GM18858 (cell line): ENCODE data around the gene SPRING1.

Experiments
- ATAC-seq: cut with Tn5 transposase; IDR thresholded peaks from one replicate; pipeline ENCODE4 v1.9.1; 2021; ENCODE audit not compliant: unreplicated experiment

Gene SPRING1

DNA sequence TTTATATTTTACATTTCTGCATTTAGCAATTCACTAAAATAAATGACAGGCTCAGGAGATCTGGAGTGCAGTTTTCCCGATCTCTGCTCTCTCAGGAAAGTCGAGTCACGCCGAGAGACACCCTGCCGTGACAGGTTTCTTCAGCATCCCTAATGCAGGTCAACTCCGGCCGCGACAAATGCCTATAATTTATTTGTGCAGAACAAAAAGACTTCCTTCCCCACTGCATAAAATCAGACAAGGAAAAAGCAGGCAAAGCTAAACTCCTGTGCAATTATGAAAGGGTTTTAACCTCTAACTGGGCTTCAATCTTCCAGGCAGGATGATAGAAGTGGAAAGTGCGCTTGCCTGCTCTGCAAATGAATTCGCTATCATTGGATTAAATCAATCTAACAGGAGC lies 28.1 kb downstream of the SPRING1 start:
- ATAC-seq = no peak

DNA sequence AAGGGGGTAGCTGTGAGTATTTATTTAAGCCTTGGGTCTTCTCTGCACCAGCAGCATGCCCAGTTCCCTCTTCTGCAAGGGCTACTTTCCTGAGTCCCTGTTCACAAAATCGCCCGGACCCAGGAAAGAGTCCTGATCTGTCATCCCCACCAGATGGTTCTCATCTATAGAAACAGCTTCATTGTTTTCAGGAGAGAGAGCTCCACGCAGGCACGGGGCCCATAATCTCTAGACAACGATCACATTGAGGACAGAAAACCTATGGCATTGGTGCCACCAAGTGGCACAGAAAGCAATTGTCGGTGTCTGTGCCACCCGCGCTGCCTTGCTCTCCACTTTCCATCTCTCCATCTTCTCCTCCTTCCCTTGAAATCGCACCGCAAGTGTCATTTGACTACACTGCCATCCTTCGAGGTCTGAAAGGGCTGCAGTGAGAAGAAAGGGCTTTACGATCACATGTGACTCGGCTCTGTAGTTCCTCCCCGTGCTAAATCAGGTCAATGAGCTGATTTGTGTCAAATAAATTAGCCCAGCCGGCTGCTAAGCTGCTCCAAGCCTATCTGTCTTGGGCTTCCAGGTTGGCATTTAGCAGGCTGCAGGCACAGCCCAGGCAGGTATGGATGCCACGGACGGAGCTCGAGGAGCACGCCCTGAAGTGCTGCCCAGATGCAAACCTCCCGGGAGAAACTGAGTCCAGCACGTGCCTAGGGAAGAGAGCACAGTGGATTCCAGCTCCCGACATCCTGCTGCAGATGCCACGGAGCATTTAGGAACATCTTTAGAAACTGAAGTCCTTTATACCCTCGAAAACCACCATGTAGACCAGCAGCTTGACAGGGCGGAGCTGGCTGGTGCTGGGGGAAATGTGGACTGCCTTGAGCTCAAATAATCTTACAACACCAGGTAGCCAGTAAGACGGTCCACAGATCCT lies 28.8 kb downstream of the SPRING1 start:
- no peak for ATAC-seq

DNA sequence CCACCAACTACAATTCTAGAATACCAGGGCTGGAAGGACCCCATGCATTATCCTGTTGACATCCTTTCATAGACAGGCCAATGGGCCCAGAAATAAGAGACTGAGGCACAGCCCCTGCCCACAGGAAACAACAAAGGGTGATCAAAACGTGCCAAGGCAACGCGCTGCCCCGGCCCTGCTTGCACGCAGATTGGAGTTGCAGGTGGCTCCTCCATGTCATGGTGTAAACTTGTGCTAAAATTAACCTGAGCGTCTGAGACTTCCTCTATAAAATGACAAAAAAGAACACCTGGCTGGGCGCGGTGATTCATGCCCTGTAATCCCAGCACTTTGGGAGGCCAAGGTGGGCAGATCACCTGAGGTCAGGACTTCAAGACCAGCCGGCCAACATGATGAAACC lies 30.1 kb downstream of the SPRING1 start:
- no peak for ATAC-seq

DNA sequence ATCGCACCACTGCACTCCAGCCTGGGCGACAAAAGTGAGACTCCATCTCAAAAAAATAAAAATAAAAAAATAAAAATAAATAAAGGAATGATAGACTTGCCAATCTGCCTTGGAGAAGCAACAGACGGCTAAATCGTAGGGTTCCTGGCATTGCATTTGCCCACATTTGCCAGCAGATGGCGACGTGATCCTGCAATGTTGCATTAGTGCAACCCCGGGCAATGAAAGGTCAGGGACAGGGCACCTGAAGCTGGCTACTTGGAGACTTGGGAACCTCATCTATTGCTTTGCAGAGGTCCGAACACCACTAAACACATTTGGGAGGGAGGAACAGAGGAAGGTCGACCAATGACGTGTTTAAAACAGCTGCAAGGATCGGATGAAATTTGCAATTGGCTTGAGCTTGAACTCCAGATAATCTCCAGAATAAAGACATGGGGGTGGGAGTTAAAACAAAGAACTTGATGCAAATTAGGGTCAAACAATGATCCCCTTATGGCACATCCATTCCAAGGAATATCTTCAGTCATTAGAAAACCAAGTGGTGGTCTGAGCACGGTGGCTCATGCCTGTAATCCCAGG lies 34.6 kb downstream of the SPRING1 start:
- ATAC-seq = no peak

DNA sequence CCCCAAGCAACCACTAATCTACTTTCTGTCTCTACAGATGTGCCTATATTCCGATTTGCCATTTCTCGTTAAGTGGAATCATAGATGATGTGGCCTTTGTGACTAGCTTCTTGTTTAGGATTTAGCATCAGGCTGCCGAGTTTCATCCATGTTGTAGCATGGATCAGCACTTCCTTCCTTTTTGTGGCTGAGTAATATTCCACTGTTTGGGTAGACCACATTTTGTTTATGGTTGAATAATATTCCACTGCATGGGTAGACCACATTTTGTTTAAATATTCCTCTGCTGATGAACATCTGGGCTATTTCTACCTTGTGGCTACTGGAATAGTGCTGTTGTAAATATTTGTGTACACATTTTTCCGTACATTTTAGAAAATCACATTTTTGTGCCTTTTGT lies 36.4 kb downstream of the SPRING1 start:
- ATAC-seq = no peak

DNA sequence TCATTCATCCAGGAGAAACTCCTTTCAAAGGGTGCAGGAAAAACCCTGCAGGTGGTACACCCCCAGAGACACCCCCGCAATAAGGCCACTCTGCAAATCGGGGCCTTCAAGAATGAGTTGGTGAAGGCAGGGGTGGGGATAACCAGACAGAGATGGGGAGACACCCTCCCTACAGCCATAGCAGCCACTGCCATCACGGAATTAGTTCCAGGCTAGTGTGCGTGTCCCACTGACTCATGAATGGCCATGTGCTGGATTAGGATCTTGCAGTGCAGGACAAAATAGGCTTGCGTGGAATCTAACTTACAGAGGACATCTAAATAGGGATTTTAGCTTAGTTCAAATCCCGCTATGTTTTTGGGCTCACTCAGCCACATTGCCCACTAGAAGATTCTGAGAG lies 37.8 kb downstream of the SPRING1 start:
- ATAC-seq = no peak

DNA sequence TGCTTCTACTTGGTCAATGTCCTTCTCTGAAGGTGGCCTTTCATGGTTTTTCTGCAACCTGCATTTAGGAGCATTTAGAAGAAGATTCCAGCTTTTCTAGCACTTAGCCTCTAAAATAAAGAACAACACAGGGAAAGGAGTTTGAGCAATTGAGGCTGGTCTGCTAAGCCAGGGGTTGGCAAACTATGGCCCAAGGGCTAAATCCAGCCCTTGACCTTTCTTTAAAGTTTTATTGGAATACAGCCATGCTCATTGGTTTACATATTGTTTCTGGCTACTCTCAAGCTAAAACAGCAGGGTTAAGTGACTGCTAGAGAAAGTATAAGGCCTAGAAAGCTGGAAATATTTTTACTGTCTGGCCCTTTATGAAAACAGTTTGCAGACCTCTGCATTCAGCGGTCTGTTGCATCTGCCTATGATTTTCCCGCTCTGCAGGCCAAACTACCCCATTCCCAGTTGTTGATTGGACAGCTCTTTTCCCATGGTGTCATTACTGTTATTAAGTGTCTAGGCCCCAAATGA lies 39.3 kb downstream of the SPRING1 start:
- no peak for ATAC-seq

DNA sequence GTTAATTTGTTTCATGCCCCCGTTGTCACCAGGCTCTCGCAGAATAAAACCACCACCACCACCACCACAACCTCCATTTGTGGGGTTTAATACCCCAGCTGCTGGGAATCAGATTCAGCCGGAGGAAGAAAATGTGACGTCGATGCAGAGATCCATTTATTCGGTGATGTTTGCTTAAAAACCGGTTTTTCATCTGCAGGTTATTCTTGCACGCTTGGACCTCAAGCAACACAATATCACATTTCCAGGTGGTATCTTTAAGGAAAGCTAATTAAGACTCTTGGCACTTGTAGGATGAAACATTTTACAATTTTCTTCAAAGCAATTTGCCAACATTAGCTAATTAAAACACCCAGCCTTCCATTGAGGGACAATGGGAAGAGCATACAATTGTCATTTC lies 39.8 kb downstream of the SPRING1 start:
- no peak for ATAC-seq

DNA sequence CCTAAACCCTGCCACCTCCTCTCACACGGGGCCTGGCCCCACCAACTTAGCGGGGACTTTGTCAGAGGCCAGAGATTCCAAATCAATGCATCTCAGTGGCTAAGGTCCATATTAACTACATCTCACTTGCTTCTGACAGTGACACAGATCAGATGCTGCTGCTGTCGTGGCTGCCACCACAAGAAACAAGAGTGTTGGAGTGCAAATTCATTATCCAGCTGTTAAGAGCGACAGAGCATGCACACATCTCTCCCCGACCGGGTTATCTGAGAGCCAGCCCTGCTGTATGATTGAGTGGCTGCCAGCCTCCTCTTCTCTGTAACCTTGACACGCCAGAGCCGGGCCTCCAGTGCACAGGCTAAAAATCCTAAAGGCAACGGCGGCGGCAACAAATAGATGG lies 40.2 kb downstream of the SPRING1 start:
- ATAC-seq = no peak

DNA sequence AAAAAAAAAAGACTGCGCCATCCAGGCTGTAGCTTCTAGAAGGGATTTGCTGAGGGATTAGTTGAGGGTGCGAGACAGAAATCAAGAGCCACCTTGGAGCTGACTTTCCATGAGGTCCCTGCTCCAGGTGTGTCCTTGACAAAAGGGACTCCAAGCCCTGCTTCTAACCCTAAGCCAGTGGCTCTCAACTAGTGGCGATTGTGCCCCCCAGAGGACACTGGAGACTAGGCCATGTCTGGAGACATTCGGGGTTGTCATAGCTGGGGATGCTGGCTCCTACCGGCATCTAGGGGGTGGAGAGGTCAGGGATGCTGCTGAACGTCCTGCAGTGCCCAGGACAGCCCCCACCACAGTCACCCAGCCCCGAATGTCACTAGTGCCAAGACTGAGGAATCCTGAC lies 40.6 kb downstream of the SPRING1 start:
- ATAC-seq = no peak

DNA sequence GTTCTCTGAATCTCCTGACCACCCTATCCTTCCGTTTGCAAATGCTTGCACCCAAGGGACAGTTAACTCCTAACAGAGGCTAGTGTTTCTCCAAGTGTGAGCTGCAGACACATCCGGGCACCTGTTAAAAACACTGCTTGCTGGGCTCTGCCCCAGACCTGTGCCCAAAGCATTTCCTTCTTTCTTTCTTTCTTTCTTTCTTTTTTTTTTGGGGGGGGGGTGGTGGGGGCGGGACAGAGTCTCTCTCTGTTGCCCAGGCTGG lies 42.5 kb downstream of the SPRING1 start:
- no peak for ATAC-seq

DNA sequence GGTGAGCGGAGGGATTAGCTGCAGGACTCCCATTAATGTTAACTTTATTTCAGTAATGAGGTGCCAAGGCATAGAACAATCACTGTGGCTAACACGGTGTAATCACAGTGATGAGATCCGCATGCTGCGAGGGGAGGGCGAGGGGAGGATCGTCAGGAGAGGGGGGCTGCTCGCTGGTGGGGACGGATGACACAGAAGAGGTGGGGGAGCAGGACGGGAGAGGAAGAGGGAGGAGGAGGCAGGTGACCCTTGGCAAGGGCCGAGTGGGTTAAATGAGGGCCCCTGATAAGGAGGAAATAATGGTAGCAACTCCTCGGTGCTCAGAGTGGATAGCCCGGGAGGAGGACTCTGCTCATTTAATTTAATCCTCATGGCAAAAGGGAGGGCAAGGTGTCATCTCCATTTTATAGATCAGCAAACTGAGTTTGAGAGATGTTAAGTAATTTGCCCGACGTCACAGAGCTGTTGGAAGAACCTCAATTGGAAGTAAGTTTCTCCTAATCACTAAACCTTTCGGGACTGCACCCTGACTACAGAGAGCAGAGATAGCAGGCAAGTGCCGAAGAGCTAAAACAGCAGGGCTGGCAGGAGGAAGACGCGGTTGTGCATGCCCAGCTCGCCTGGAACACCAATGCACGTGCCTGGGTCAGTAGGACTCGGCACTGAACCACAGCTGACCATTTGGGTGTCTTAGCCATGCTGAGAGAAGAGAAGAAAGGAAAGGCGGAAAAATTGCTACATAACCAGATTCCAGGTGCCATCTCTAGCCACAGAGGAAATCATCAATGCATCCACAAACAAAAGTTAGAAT lies 43.0 kb downstream of the SPRING1 start:
- no peak for ATAC-seq

DNA sequence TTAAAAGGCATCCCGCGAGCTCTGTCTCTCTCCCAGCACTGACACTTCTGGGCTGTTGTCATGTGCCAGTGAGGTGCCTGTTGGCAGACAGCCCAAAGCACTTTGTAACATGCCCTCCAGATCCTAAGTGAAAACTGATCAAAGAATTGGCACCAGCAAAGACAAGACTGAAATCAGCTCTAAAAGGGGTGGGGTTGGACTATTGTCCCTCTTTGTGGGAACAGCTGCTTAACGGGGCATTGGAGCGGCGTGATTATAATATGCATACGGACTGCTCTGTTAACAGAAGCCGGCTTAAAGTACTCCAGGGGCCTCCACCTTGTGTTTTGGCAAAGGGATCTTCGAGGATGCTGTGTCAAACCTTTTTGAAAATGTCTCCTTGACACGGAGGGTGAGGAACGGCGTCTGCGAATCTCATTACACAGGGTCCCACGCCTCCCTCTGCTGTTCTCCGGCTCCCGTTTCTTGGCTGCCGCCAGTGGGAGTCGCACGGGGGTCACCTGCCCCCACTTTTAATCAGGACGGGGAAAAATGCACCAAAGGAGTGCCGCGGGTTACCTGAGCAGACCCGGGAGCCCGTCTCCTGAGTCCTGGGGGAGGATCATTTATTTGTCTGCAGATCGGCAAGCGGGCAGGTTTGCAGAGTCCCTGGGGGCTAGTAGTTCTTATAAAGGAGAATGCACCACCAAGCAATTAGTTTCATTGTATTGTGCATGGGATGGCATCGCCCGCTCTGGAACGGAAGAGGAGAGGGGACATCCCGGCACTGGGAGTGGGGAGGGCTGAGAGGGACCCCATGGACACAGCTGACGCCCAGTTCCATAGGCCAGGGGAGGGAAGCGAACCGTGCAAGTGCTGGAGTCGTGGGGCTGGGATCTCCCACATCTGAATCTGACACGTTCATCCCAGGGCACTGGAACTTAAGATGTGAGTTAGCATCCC lies 44.3 kb downstream of the SPRING1 start:
- ATAC-seq = no peak

DNA sequence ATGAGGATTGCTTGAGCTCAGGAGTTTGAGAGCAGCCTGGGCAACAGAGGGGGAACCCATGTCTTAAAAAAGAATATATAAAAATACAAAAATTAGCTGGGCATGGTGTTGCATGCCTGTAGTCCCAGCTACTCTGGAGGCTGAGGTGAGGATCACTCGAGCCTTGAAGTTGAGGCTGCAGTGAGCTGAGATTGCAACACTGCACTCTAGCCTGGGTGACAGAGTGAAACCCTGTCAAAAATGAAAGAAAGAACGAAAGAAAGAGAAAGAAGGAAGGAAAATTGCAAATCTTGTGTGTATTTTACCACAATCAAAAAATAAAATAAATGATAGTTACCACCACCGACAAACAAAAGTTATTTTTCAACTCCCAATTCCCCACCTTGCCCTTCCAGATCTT lies 45.3 kb downstream of the SPRING1 start:
- ATAC-seq = no peak

DNA sequence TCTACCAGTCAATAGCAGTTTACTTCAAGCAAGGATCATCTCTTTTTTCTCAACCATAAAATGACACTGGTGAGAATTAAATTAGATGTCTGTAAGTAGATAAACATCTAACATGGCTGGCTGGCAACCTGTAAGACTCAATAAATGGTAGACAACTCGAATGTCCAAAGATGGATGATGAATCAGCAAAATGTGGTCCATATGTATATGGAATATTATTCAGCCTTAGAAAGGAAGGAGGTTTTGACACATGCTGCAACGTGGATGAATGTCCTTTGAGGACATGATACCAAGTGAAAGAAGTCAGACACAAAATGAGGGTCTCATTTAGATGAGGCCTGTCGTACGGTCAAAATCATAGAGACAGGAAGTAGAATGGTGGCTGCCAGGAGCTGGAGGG lies 46.2 kb downstream of the SPRING1 start:
- ATAC-seq = no peak

DNA sequence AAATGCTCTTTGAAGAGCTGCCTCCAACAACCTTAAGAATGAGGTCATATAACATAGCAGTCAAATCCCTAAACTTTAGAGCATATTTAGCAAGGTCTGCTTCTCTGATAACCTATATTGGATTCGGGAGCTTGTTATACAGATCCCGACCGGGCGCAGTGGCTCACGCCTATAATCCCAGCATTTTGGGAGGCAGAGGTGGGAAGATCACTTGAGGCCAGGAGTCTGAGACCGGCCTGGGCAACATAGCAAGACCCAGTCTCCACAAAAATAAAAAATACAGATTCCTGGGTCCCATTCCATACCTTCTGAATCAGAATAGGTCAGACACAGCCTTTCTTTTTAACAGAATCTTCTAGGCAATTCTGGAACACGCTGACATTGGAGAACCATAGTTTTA lies 46.7 kb downstream of the SPRING1 start:
- ATAC-seq = no peak

DNA sequence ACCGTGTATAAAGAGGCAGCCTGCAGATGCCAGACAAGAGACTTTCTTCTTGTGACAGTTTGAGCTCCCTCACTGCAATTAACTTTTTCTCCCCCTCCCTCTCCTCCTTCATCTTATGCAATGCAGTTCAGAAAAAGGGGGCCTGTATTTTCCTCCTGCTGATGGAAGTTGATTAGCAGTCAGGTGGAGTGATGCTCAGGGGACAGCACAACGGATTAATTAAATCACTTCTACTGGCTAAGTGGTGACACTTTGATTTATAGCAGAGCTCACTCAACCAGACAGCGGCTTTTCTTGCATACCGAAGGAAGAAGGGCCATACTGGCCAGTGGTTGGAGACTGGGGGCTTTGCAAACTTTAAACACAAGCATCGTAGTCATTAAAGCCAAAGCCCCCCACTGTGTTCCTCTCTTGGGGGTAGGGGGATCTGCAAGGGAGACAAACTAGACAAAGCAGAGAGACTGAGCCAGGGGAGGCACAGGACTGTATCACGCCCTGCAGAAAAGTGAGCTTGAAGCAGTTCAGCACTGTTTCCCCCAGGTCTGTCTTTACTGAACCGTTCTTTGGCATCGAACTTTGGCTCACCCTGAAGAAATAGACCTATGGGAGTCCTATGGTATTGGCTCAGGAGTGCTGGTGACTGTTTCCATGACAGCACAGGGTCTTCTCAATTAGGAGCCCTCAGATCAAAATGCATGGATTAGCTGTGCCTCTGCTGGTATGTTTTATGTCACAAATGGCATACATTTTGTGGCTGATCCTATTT lies 47.7 kb downstream of the SPRING1 start:
- no peak for ATAC-seq

DNA sequence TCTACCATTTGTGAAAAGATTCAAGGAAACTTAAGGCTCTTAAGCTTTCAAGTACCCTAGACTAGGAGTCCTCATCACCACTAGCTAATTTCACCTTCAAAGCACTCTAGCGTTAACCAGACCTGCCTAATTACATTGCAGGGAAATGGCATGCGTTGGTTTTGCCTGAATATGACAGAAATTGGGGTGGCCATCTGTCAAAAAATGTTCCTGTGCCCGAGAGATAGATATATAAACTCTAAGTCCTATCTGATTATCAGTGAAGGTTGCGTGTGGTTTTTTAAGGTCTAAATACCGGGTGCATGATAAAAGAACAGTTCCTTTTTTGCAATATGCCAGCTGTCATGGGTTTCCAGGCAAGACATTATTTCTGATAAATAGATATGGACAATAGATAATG lies 48.3 kb downstream of the SPRING1 start:
- ATAC-seq = no peak
